NT2/D1 (cell line): Measurements from ENCODE around the gene CDK11A.
A peak's percentile ranks its signal among the peaks of the same experiment; 100 is the strongest.
"Not testable (repeated sequence)": the region's sequence is repeated elsewhere in the genome, so short reads cannot be mapped to it uniquely, and the experiment has no call there.

Experiments used
- DNase-seq: peaks from one replicate; pipeline ENCODE4 v3.0.0-alpha.2; 2011; ENCODE audit warnings: low read depth, low spot score
- H3K27me3 ChIP-seq: 2 replicates; pipeline ENCODE4 v1.6.0; 2011; ENCODE audit warnings: mild to moderate bottlenecking; ENCODE audit not compliant: insufficient read length, insufficient read depth
- H3K36me3 ChIP-seq: 2 replicates; pipeline ENCODE4 v1.6.1; 2011; ENCODE audit warnings: mild to moderate bottlenecking, low read length, mixed read lengths; ENCODE audit not compliant: insufficient read depth, insufficient read length
- H3K4me1 ChIP-seq: 2 replicates; pipeline ENCODE4 v1.5.1; 2011; ENCODE audit not compliant: insufficient read depth, insufficient read length
- H3K4me3 ChIP-seq: 2 replicates; pipeline ENCODE4 v1.5.1; 2011; ENCODE audit warnings: low read depth; ENCODE audit not compliant: insufficient read length
- H3K9ac ChIP-seq: 2 replicates; pipeline ENCODE4 v1.6.0; 2011; ENCODE audit warnings: low read depth; ENCODE audit not compliant: insufficient read length
- H3K9me3 ChIP-seq: 2 replicates; pipeline ENCODE4 v1.5.1; 2011; ENCODE audit warnings: mild to moderate bottlenecking, low read length; ENCODE audit not compliant: insufficient read depth
- SUZ12 ChIP-seq: IDR thresholded peaks from 2 replicates; pipeline ENCODE4 v1.6.1; 2011; ENCODE audit not compliant: insufficient read length, insufficient read depth; ENCODE audit errors: extremely low read depth
- YY1 ChIP-seq: IDR thresholded peaks from 2 replicates; pipeline ENCODE4 v1.6.1; 2011; ENCODE audit not compliant: insufficient read length, insufficient read depth
- ZNF274 ChIP-seq: IDR thresholded peaks from 2 replicates; pipeline ENCODE4 v1.6.1; 2011; ENCODE audit warnings: mild to moderate bottlenecking, low read depth, low read length

The CDK11A gene

DNA sequence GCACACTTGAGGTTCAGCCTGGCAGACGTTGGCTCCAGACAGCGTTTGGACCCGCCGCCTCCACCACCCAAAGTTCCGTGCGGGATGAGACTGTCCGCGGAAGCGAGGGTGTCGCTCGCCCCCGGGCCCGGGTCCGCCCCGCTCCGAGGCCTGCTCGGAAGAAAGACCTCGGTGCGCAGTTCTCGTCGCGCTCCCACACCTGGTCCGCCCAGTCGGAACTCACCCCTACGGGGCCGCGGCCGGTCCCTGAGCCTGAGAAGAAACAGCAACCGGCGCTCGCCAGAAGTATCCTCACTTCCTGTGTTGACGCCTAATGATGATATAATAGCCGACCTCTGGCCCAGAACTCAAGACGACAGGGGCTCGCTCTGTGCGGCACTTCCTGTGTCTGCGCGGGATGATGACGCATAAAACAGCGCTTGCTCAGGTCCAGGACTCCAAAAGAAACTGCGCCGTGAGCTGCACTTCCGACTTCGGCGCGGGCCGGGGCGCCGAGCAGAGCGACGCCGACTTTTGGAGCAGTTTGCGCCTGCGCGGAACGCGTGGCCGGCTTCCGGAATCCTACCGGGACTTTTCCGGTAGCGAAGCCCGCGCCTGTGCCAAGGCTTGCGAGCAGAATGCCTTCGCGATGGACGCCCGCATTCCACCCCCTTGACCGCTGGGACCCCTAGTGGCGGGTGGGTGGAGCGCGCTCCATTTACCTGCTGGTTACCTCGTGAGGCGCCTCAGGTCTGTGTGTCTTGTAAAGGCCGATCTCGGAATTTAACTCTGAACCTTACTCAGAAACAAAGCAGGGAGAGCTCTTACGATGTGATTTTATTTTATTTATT lies at the start of gene CDK11A:
CDK11A (minus strand) TSS at position 323 of the 830 bp plus-strand sequence. CDS start 1,539 bp downstream, outside the sequence.
- not testable (repeated sequence) for H3K27me3 ChIP-seq, H3K9me3 ChIP-seq, H3K4me1 ChIP-seq
- peak within 1 kb of the TSS; percentile 83 for H3K9ac ChIP-seq
- peaks cover 20% of the 10 kb centered on the region for H3K36me3 ChIP-seq
- H3K4me3 ChIP-seq: peak within 1 kb of the TSS; percentile 47
- peak; percentile 95 for DNase-seq

DNA sequence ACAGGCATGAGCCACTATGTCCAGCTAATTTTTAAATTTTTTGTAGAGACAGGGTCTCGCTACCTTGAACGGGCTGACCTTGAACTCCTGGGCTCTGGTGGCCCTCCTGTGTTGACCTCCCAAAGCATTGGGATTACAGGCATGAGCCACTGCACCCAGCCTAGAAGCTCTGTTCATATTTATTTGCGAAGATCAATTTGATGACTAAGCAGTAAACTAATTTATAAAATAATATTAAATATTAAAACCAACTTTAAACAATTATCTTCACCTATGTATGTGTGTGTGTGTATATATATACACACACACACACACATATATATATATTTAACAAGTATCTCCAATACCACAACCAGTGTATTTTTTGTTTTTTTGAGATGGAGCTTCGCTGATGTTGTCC lies 49.7 kb upstream of the CDK11A start:
- H3K9me3 ChIP-seq: peaks cover 13% of the 10 kb centered on the region
- peaks cover 10% of the 10 kb centered on the region for H3K4me1 ChIP-seq
- no peak for DNase-seq
- H3K9ac ChIP-seq: no peak overlapping the region
- H3K36me3 ChIP-seq: peaks cover 35% of the 10 kb centered on the region
- no peak overlapping the region for H3K4me3 ChIP-seq
- no peak for TF ChIP-seq YY1
- no peak for TF ChIP-seq SUZ12
- TF ChIP-seq ZNF274: no peak
- no peaks in the 10 kb centered on the region for H3K27me3 ChIP-seq

GRCh38 chr1:1771096-1771495 lies 46.9 kb upstream of the CDK11A start:
- Histone ChIP-seq H3K9ac (no peak overlapping the region), H3K9me3 (peaks cover 13% of the 10 kb centered on the region), H3K36me3 (peaks cover 45% of the 10 kb centered on the region), H3K27me3 (no peaks in the 10 kb centered on the region), H3K4me1 (peaks cover 7% of the 10 kb centered on the region), H3K4me3 (no peak overlapping the region)
- DNase-seq: no peak
- no peak for TF ChIP-seq ZNF274
- TF ChIP-seq YY1: no peak
- no peak for TF ChIP-seq SUZ12

GRCh38 chr1:1770102-1770501 lies 45.9 kb upstream of the CDK11A start:
- Histone ChIP-seq H3K4me3 (no peak overlapping the region), H3K36me3 (peaks cover 37% of the 10 kb centered on the region), H3K9ac (no peak overlapping the region), H3K27me3 (no peaks in the 10 kb centered on the region), H3K9me3 (peaks cover 13% of the 10 kb centered on the region), H3K4me1 (no peaks in the 10 kb centered on the region)
- TF ChIP-seq YY1: no peak
- no peak for TF ChIP-seq SUZ12
- TF ChIP-seq ZNF274: no peak
- DNase-seq: no peak

DNA sequence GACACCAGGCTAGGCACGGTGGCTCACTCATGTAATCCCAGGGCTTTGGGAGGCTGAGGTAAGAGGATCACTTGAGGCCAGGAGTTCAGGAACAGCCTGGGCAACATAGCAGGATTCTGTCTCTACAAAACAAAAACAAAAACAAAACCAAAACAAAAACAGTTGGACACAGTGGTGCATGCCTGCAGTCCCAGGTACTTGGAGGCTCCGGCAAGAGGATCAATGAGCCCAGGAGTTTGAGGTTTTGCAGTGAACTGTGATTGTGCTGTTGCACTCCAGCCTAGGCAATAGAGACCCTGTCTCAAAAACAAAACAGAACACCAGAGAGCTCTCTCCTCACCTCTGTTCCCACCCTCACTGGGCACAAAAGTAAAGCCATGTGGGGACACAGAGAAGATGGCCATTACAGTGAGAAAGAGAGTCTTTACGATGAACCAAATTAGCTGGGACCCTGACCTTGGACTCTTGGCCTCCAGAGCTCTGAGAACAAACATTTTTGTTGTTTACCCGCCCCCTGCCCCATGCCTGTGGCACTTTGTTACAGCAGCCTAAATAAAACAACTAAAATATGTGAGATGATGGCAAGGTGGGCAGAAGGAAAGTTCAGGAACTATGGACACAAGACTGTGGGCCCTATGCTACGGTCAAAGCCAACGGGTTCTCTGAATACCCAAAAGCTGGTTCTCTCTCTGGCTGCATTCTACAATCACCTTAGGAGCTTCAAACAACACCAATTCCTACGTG lies 44.3 kb upstream of the CDK11A start:
- TF ChIP-seq SUZ12: no peak
- TF ChIP-seq YY1: no peak
- no peak for TF ChIP-seq ZNF274
- Histone ChIP-seq H3K9ac (no peak overlapping the region), H3K4me3 (no peak overlapping the region), H3K36me3 (peaks cover 42% of the 10 kb centered on the region), H3K27me3 (no peaks in the 10 kb centered on the region), H3K4me1 (peaks cover 3% of the 10 kb centered on the region), H3K9me3 (peaks cover 13% of the 10 kb centered on the region)
- DNase-seq: no peak

DNA sequence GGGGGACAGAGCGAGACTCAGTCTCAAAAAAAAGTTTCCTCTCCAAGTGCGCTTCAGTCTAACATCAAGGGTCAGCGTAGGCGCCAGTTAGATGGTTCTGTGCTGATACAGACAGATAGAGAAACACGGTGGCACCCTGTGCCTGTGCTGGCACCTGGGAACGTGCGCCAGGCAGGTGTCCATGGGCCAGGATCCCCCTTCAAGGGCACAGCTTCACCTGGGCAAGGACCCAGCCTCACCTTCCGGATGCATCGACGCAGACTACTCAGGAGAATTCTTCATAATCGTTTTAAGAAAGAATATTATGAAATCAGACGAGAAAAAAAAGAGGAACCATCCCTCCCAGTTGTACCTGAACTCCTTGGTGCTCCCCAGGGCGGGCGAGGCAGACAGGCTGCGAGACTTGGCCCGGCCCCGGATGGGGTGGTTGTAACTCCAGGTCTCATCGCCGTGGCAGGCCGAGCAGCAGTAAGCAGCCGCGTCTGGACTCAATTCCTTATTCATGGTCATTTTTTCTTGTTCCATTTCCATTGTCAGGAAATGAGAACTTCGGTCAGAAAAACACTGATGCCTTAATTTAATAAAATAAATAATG lies 40.8 kb upstream of the CDK11A start:
- H3K4me1 ChIP-seq: peaks cover 3% of the 10 kb centered on the region
- H3K9me3 ChIP-seq: no peaks in the 10 kb centered on the region
- DNase-seq: no peak
- no peak overlapping the region for H3K9ac ChIP-seq
- no peak for TF ChIP-seq SUZ12
- TF ChIP-seq YY1: no peak
- TF ChIP-seq ZNF274: no peak
- H3K27me3 ChIP-seq: no peaks in the 10 kb centered on the region
- no peak overlapping the region for H3K4me3 ChIP-seq
- H3K36me3 ChIP-seq: peaks cover 56% of the 10 kb centered on the region

- no peaks in the 10 kb centered on the region for H3K27me3 ChIP-seq
- H3K4me3 ChIP-seq: no peak overlapping the region
- H3K4me1 ChIP-seq: peaks cover 3% of the 10 kb centered on the region
- H3K36me3 ChIP-seq: peaks cover 66% of the 10 kb centered on the region
- H3K9ac ChIP-seq: no peak overlapping the region
- TF ChIP-seq YY1 (no peak), ZNF274 (no peak), SUZ12 (no peak)
- no peaks in the 10 kb centered on the region for H3K9me3 ChIP-seq
- no peak for DNase-seq
Observed at GRCh38 chr1:1763657-1764621, 39.8 kb upstream of the CDK11A start.
